Right cardiac atrium (tissue), 5 donors: ENCODE measurements around the gene DAAM2. TPM values are rescaled to one million over a fixed set of nuclear protein-coding genes. Genes with fewer than 3 reads are reported as not detected.

Source experiments
- ATAC-seq, 2 donors: fragments of 200-7000 bp; cut with Tn5 transposase; one replicate each; pipeline versions ENCODE4 v1.8.0 to v1.9.1; 2020; ENCODE audit warnings: moderate library complexity in 2 of 2, mild to moderate bottlenecking in 1 of 2
- DNase-seq, 3 donors: peaks; one replicate each; pipeline ENCODE4 v3.0.0-alpha.2; 2020
- H3K27ac ChIP-seq: one replicate; pipeline ENCODE4 v1.5.1; 2013; ENCODE audit warnings: mild to moderate bottlenecking, low read length, control low read depth, moderate library complexity
- H3K27me3 ChIP-seq: one replicate; pipeline ENCODE4 v1.6.1; 2013; ENCODE audit not compliant: control insufficient read depth, insufficient read depth
- H3K4me1 ChIP-seq: one replicate; pipeline ENCODE4 v1.6.1; 2013; ENCODE audit warnings: low read length; ENCODE audit not compliant: control insufficient read depth, insufficient read depth
- H3K4me3 ChIP-seq: one replicate; pipeline ENCODE4 v1.5.1; 2013; ENCODE audit warnings: low read length, control low read depth
- H3K9me3 ChIP-seq: one replicate; pipeline ENCODE4 v1.6.1; 2013; ENCODE audit warnings: low read length; ENCODE audit not compliant: control insufficient read depth
- WGBS: extraction: QIAGEN DNeasy Blood & Tissue Kit; methylation state at CpG from one replicate; pipeline ENCODE4 v1.1.7; 2013; 5-methylcytosine and 5-hydroxymethylcytosine counted together
- intact Hi-C, 4 donors: fragments of 100-400 bp; cut with DNase I; formaldehyde crosslinking; loops; one replicate each; pipeline versions ENCODE4 v1.11.0 to v1.14.0; 2022 to 2023
- polyA plus RNA-seq: library from polyadenylated mRNA; stranded (reverse); fragments of 200-250 nt; gene quantifications from one replicate; pipeline ENCODE4 v1.2.3, GENCODE V29; 2013
- total RNA-seq, 4 donors: library from RNA; stranded (reverse); fragmentation: NEBNext Ultra II Directional; extraction: Animal tissue kit (Norgen Biotek cat#: 25700); gene quantifications; one replicate each; pipeline ENCODE4 v1.2.1, GENCODE V29; 2021
- donor health status: healthy with polysubstance abuse.
- donor health status: DM: no; HTN: yes; CAD: no.
- donor health status: DM: no; HTN: no; CAD: no.
- donor health status: DM: no; HTN: yes; CAD: no; lungs with severe emphysema.
- donor health status: DM: yes; HTN: yes; CAD: no.

The DAAM2 gene
- total and polyA plus RNA-seq, 5 donors, result 7.2 to 11.5 (median 9.9) TPM

- Histone ChIP-seq H3K4me1 (peaks cover 4% of the 10 kb centered on the region), H3K27ac (no peak overlapping the region), H3K9me3 (no peaks in the 10 kb centered on the region), H3K4me3 (no peak overlapping the region), H3K27me3 (no peaks in the 10 kb centered on the region)
- intact Hi-C loops, result no loop called here
- ATAC-seq (no peak), DNase-seq (no peak)
- WGBS, result 78% methylated on average over 7 of the region's 7 CpGs
These were observed 150.9 kb downstream of the DAAM2 start for GRCh38 chr6:39942903-39943580.

- DNase-seq (no peak), ATAC-seq (peak in 1 of 2 donors; percentile 36)
- Histone ChIP-seq H3K9me3 (no peaks in the 10 kb centered on the region), H3K27ac (no peak overlapping the region), H3K27me3 (no peaks in the 10 kb centered on the region), H3K4me3 (no peak overlapping the region), H3K4me1 (peaks cover 4% of the 10 kb centered on the region)
- WGBS, result 80% methylated on average over 1 of the region's 1 CpG
- intact Hi-C loops, result no loop called here
These were observed 153.4 kb downstream of the DAAM2 start for GRCh38 chr6:39945626-39946025.

GRCh38 chr6:39947611-39948068 lies 155.5 kb downstream of the DAAM2 start:
- no peaks in the 10 kb centered on the region for H3K9me3 ChIP-seq
- no peak for DNase-seq
- ATAC-seq, result no peak
- H3K27ac ChIP-seq, result no peak overlapping the region
- intact Hi-C loops, result no loop called here
- peaks cover 4% of the 10 kb centered on the region for H3K4me1 ChIP-seq
- no peak overlapping the region for H3K4me3 ChIP-seq
- 59% methylated on average over 5 of the region's 5 CpGs for WGBS
- H3K27me3 ChIP-seq, result no peaks in the 10 kb centered on the region

GRCh38 chr6:39948199-39948791 lies 156.1 kb downstream of the DAAM2 start:
- H3K4me1 ChIP-seq, result peaks cover 4% of the 10 kb centered on the region
- no peak overlapping the region for H3K4me3 ChIP-seq
- H3K27ac ChIP-seq, result no peak overlapping the region
- WGBS, result 61% methylated on average over 5 of the region's 5 CpGs
- H3K27me3 ChIP-seq, result no peaks in the 10 kb centered on the region
- intact Hi-C loops, result no loop called here
- DNase-seq (no peak), ATAC-seq (no peak)
- H3K9me3 ChIP-seq, result no peaks in the 10 kb centered on the region

- ATAC-seq, result no peak
- Histone ChIP-seq H3K27ac (no peak overlapping the region), H3K4me1 (peaks cover 7% of the 10 kb centered on the region)
These were observed 158.0 kb downstream of the DAAM2 start for GRCh38 chr6:39950125-39950720.

GRCh38 chr6:39951191-39951590 lies 159.0 kb downstream of the DAAM2 start:
- no peaks in the 10 kb centered on the region for H3K9me3 ChIP-seq
- H3K4me3 ChIP-seq, result no peak overlapping the region
- ATAC-seq (no peak), DNase-seq (no peak)
- H3K27ac ChIP-seq, result peak overlapping the region; percentile 58
- H3K4me1 ChIP-seq, result peaks cover 7% of the 10 kb centered on the region
- 77% methylated on average over 5 of the region's 5 CpGs for WGBS
- H3K27me3 ChIP-seq, result no peaks in the 10 kb centered on the region
- intact Hi-C loops, result no loop called here

More at GRCh38 chr6:39950125-39950720, 158.0 kb downstream of the DAAM2 start:
- H3K27me3 ChIP-seq, result no peaks in the 10 kb centered on the region
- no peak overlapping the region for H3K4me3 ChIP-seq
- DNase-seq, result no peak
- H3K9me3 ChIP-seq, result no peaks in the 10 kb centered on the region
- intact Hi-C loops, result no loop called here

GRCh38 chr6:39951716-39952115 lies 159.5 kb downstream of the DAAM2 start:
- no peak overlapping the region for H3K4me3 ChIP-seq
- 52% methylated on average over 1 of the region's 1 CpG for WGBS
- H3K27ac ChIP-seq, result no peak overlapping the region
- no peaks in the 10 kb centered on the region for H3K9me3 ChIP-seq
- no peak for DNase-seq
- H3K4me1 ChIP-seq, result peaks cover 7% of the 10 kb centered on the region
- intact Hi-C loops, result no loop called here
- peak; percentile 76 to 91 for ATAC-seq
- H3K27me3 ChIP-seq, result no peaks in the 10 kb centered on the region

- H3K9me3 ChIP-seq, result no peaks in the 10 kb centered on the region
- DNase-seq (no peak), ATAC-seq (peak; percentile 79 to 87)
- WGBS, result 61% methylated on average over 4 of the region's 4 CpGs
- intact Hi-C loops, result no loop called here
- no peak overlapping the region for H3K4me3 ChIP-seq
- H3K27ac ChIP-seq, result no peak overlapping the region
- no peaks in the 10 kb centered on the region for H3K27me3 ChIP-seq
- peaks cover 7% of the 10 kb centered on the region for H3K4me1 ChIP-seq
These were observed 160.0 kb downstream of the DAAM2 start for GRCh38 chr6:39952167-39952566.

GRCh38 chr6:39953076-39953618 lies 161.0 kb downstream of the DAAM2 start:
- DNase-seq, result no peak
- Histone ChIP-seq H3K9me3 (no peaks in the 10 kb centered on the region), H3K27me3 (no peaks in the 10 kb centered on the region), H3K4me1 (peaks cover 7% of the 10 kb centered on the region), H3K27ac (no peak overlapping the region), H3K4me3 (no peak overlapping the region)
- intact Hi-C loops, result no loop called here
- WGBS, result 61% methylated on average over 2 of the region's 2 CpGs
- ATAC-seq, result no peak
